Suprapubic skin (tissue), 4 donors: ENCODE results near the gene ESRRB. TPM values are rescaled to one million over a fixed set of nuclear protein-coding genes. Genes with fewer than 3 reads are reported as not detected.
A peak's percentile ranks its signal among the peaks of the same experiment; 100 is the strongest.

Source experiments
- DNase-seq, 2 donors: peaks; one replicate each; pipeline ENCODE4 v3.0.0-alpha.2; 2019; ENCODE audit warnings: low spot score in 2 of 2
- H3K27ac ChIP-seq: fragments of 200-600 bp; sonication (generic); one replicate; pipeline ENCODE4 v1.5.1; 2019
- H3K27me3 ChIP-seq: fragments of 200-600 bp; sonication (generic); one replicate; pipeline ENCODE4 v1.5.1; 2019
- H3K36me3 ChIP-seq: fragments of 200-600 bp; sonication (generic); one replicate; pipeline ENCODE4 v1.5.1; 2019
- H3K4me1 ChIP-seq: fragments of 200-600 bp; sonication (generic); one replicate; pipeline ENCODE4 v1.5.1; 2019
- H3K4me3 ChIP-seq: fragments of 200-600 bp; sonication (generic); one replicate; pipeline ENCODE4 v1.5.1; 2019; ENCODE audit warnings: mild to moderate bottlenecking
- H3K9me3 ChIP-seq: fragments of 200-600 bp; sonication (generic); one replicate; pipeline ENCODE4 v1.5.1; 2019
- CTCF ChIP-seq, 2 donors: fragments of 200-600 bp in 1 of 2; fragments of 450-650 bp in 1 of 2; sonication (generic) in 1 of 2; IDR thresholded peaks; one replicate each; pipeline ENCODE4 v1.5.1; 2016 to 2019; ENCODE audit warnings: antibody characterized with exemption in 2 of 2, mild to moderate bottlenecking in 1 of 2, moderate library complexity in 1 of 2
- EP300 ChIP-seq: sonication (generic); formaldehyde crosslinking; IDR thresholded peaks from one replicate; pipeline ENCODE4 v1.6.1; 2017; ENCODE audit warnings: antibody characterized with exemption
- POLR2A ChIP-seq, 2 donors: fragments of 450-650 bp; IDR thresholded peaks; one replicate each; pipeline ENCODE4 v1.6.1; 2017; ENCODE audit warnings: antibody characterized with exemption in 2 of 2, mild to moderate bottlenecking in 2 of 2, moderate library complexity in 2 of 2
- POLR2AphosphoS5 ChIP-seq, 3 donors: sonication (generic); formaldehyde crosslinking; IDR thresholded peaks; one replicate each; pipeline ENCODE4 v1.6.1; 2017; ENCODE audit warnings: antibody characterized with exemption in 3 of 3
- WGBS: methylation state at CpG from one replicate; pipeline ENCODE4 v1.1.5; 2018; 5-methylcytosine and 5-hydroxymethylcytosine counted together
- total RNA-seq, 4 donors: library from RNA; depleted of rRNA; stranded (reverse); fragments of >200 nt; gene quantifications; one replicate each; pipeline ENCODE4 v1.1.0, GENCODE V29; 2016

Gene ESRRB
- under 1 TPM in 1 of 4 donors, not detected in 3; 0.38 TPM for total RNA-seq

DNA sequence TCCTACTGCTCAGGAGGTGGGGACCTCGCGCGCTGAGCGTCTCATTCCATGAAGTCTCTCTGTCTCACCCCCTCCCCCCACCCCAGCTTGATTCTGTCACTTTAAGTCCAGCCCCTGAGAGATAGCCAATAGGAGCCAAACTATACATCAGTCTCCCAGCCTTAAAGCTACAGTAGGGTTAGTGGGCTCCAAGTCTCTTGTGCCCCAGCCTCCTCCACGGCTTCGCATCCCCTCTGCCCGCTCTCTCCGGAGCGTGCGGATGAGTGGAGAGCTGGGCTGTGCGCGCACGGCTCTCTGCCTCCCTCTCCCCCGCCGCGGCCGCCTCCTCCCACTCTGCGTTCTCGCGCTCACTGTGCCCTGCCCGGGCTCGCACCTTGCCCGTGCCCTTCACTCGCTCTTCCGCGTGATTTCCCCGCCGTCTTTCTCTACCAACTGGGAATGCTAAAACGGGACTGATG is at the start of gene ESRRB:
Gene ESRRB, plus strand, starts transcription at position 191 of the 458 bp plus-strand sequence. Its CDS starts 265 bp downstream, at position 456.
- H3K27ac ChIP-seq, result no peak within 1 kb of the TSS
- TF ChIP-seq POLR2AphosphoS5 (IDR thresholded peaks at IDR 0.05) (no peak), EP300 (no peak), POLR2A (IDR thresholded peaks at IDR 0.05) (no peak), CTCF (IDR thresholded peaks at IDR 0.05) (no peak)
- peaks cover 21% of the 10 kb centered on the region for H3K4me1 ChIP-seq
- peak within 1 kb of the TSS; percentile 36 for H3K4me3 ChIP-seq
- WGBS, result 3% methylated on average over 19 of the region's 29 CpGs
- no peak for DNase-seq
- no peaks in the 10 kb centered on the region for H3K36me3 ChIP-seq
- H3K27me3 ChIP-seq, result peaks cover 82% of the 10 kb centered on the region
- no peaks in the 10 kb centered on the region for H3K9me3 ChIP-seq

- WGBS, result 81% methylated on average over 7 of the region's 11 CpGs
- Histone ChIP-seq H3K9me3 (no peaks in the 10 kb centered on the region), H3K4me1 (peaks cover 3% of the 10 kb centered on the region), H3K36me3 (no peaks in the 10 kb centered on the region), H3K4me3 (no peak overlapping the region), H3K27ac (no peak overlapping the region), H3K27me3 (peaks cover 40% of the 10 kb centered on the region)
- no peak for DNase-seq
- TF ChIP-seq POLR2AphosphoS5 (IDR thresholded peaks at IDR 0.05), result no peak
- TF ChIP-seq CTCF (IDR thresholded peaks at IDR 0.05), result no peak
- TF ChIP-seq EP300, result no peak
- TF ChIP-seq POLR2A (IDR thresholded peaks at IDR 0.05), result no peak
Observed at GRCh38 chr14:76326918-76327689, 48.8 kb upstream of the ESRRB start.

- 52% methylated on average over 7 of the region's 8 CpGs for WGBS
- no peaks in the 10 kb centered on the region for H3K36me3 ChIP-seq
- peaks cover 40% of the 10 kb centered on the region for H3K27me3 ChIP-seq
- no peak overlapping the region for H3K27ac ChIP-seq
- no peak overlapping the region for H3K4me3 ChIP-seq
- TF ChIP-seq POLR2A (IDR thresholded peaks at IDR 0.05) (no peak), CTCF (IDR thresholded peaks at IDR 0.05) (no peak), POLR2AphosphoS5 (IDR thresholded peaks at IDR 0.05) (no peak), EP300 (no peak)
- peaks cover 3% of the 10 kb centered on the region for H3K4me1 ChIP-seq
- DNase-seq, result no peak
- no peaks in the 10 kb centered on the region for H3K9me3 ChIP-seq
Observed at GRCh38 chr14:76328457-76329137, 47.3 kb upstream of the ESRRB start.

DNA sequence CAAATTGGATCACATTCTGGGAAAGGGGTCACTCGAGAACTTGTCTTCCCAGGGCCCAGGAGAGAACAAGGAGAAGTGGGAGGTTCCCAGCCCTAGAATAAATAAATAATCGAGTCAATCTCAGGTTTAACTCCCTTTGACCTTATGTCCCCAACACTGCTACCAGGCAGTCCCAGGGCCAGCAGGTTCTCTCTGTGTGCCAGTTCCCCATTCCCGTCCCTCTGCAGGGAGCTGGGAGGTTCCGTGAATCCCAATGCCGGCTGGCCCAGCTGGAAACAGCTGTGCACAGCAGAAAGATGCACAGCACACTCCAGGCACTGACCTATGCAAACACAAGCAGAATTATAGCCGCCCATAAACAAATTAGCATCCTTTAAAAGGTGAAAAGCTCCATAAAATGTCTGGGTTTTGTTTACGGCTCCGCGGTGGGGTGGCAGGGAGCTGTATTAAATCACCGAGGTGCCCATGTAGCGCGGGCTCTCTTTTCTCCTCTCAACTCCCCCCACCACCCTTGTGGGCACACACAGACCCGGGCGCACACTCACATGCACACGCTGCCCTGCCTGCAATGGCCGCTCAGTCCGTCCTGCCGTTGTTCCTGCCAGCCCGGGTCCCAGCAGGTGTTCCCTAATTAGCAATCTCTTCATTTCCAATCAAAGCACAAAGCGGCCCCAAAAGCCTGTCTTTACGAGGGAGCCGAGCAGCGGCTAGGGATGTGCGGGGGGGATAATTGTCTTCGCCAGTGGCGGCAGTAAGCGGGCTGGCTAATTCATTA is 46.6 kb upstream of the ESRRB start:
- H3K4me1 ChIP-seq, result peaks cover 3% of the 10 kb centered on the region
- no peak for DNase-seq
- H3K36me3 ChIP-seq, result no peaks in the 10 kb centered on the region
- TF ChIP-seq EP300, result no peak
- no peak for TF ChIP-seq POLR2AphosphoS5 (IDR thresholded peaks at IDR 0.05)
- TF ChIP-seq CTCF (IDR thresholded peaks at IDR 0.05), result no peak
- no peak for TF ChIP-seq POLR2A (IDR thresholded peaks at IDR 0.05)
- H3K4me3 ChIP-seq, result no peak overlapping the region
- no peak overlapping the region for H3K27ac ChIP-seq
- 8% methylated on average over 25 of the region's 27 CpGs for WGBS
- no peaks in the 10 kb centered on the region for H3K9me3 ChIP-seq
- peaks cover 38% of the 10 kb centered on the region for H3K27me3 ChIP-seq
